HL-60 (cell line): ENCODE data around the gene TMEM63A.
A peak's percentile ranks its signal among the peaks of the same experiment; 100 is the strongest.

Experiments used
- DNase-seq, 2 experiments: peaks; one replicate each; pipeline ENCODE4 v3.0.0-alpha.2; 2010 to 2020; ENCODE audit warnings: low read depth in 1 of 2, low spot score in 1 of 2
- H3K27ac ChIP-seq: fragments of 250-450 bp; sonication (Bioruptor Pico); replicated peaks from 2 replicates; pipeline ENCODE4 v1.5.1; 2020; ENCODE audit warnings: mild to moderate bottlenecking, moderate library complexity
- H3K27me3 ChIP-seq: fragments of 250-450 bp; sonication (Bioruptor Pico); 2 replicates; pipeline ENCODE4 v1.5.1; 2021; ENCODE audit warnings: mild to moderate bottlenecking, moderate library complexity; ENCODE audit not compliant: insufficient read depth, poor library complexity, severe bottlenecking
- H3K4me3 ChIP-seq: replicated peaks from 2 replicates; pipeline ENCODE4 v1.5.1; 2011; ENCODE audit warnings: mild to moderate bottlenecking, control low read depth, low read length; ENCODE audit not compliant: insufficient read depth
- GABPA ChIP-seq: IDR thresholded peaks from 2 replicates; pipeline ENCODE4 v1.6.1; 2012; ENCODE audit warnings: low read depth
- POLR2AphosphoS5 ChIP-seq: IDR thresholded peaks from 2 replicates; pipeline ENCODE4 v1.6.1; 2012; ENCODE audit warnings: low read depth
- SPI1 ChIP-seq: IDR thresholded peaks from 2 replicates; pipeline ENCODE4 v1.6.1; 2012; ENCODE audit warnings: low read depth, mild to moderate bottlenecking, borderline replicate concordance
- TF ChIP-seq, protein P1 (sequence below): IDR thresholded peaks from one replicate; pipeline ENCODE4 v1.5.1; 2011; ENCODE audit warnings: low read length, control low read depth, inconsistent platforms; ENCODE audit not compliant: insufficient read depth
- TF ChIP-seq, protein P2 (sequence below): IDR thresholded peaks from 2 replicates; pipeline ENCODE4 v1.6.1; 2012; ENCODE audit warnings: low read depth; ENCODE audit not compliant: insufficient replicate concordance

TMEM63A gene

DNA sequence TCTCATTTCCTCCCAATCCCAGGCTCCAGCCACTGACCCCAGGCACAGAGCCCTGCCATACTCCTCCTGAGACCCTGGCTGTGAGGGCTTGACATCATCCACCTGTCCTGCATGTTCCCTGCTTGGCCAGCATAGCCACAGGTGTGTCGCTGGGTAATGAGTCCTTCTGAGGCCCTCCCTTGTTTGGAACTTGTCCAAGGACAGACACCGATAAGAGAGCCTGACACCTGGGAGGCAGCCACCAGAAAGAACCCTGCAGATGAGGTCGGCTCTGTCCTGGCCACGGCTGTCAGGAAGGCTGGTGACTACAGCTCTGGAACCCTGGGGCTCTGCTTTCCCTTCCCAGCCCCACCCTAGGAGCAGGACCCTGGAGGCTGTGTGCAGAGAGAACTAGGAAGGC is 34.6 kb downstream of the TMEM63A start:
- no peak for TF ChIP-seq POLR2AphosphoS5
- TF ChIP-seq, protein P1, sequence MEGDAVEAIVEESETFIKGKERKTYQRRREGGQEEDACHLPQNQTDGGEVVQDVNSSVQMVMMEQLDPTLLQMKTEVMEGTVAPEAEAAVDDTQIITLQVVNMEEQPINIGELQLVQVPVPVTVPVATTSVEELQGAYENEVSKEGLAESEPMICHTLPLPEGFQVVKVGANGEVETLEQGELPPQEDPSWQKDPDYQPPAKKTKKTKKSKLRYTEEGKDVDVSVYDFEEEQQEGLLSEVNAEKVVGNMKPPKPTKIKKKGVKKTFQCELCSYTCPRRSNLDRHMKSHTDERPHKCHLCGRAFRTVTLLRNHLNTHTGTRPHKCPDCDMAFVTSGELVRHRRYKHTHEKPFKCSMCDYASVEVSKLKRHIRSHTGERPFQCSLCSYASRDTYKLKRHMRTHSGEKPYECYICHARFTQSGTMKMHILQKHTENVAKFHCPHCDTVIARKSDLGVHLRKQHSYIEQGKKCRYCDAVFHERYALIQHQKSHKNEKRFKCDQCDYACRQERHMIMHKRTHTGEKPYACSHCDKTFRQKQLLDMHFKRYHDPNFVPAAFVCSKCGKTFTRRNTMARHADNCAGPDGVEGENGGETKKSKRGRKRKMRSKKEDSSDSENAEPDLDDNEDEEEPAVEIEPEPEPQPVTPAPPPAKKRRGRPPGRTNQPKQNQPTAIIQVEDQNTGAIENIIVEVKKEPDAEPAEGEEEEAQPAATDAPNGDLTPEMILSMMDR = no peak
- DNase-seq = no peak
- H3K4me3 ChIP-seq = no peak overlapping the region
- H3K27ac ChIP-seq = no peak overlapping the region
- no peaks in the 10 kb centered on the region for H3K27me3 ChIP-seq

DNA sequence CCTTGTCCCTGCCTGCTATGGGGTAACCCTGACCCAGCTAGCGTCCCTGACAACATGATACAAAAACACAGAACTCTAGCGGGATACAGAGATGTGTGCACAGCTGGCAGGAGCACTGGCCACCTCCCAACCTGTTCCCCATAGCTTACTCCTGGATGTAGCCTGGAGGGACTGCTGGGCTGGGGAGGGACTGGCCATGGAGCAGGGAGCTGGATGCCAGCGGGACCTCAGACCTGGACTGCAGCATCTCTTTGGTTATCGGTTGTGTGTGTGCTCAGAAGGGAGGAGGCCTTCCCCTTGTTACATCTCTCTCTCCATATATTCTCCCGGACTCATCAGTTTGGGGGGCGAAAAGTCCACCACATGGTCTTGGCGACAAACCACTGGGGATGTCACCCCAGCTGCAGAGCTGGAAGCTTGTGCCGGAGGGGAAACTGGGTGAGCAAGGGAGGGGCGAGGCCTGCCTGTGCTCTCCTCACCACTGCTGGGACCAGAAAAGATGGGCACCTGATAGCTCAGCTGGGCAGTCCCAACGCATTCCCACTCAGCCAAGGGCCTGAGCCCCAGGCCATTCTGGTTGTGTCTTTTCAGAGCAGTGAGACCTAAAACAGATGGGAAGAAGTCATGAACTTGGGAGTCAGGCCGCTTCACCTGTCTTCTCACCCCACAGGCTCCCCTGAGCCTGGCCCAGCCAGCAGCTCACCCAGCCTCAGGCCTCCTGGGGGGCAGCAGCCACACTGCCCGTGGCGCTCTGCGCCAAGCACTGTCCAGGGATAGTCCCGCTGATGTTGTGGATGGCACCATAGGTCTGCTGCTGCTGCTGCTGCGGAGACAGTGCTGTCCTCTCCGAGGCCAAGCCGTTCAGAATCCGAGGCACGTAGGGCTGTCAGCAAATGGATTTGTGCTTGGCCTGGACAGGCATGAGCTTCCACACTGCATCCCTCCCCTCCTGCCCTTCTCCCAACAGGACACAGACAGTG is 35.6 kb downstream of the TMEM63A start:
- no peak for DNase-seq
- no peaks in the 10 kb centered on the region for H3K27me3 ChIP-seq
- no peak overlapping the region for H3K27ac ChIP-seq
- TF ChIP-seq POLR2AphosphoS5 = no peak
- no peak for TF ChIP-seq GABPA
- TF ChIP-seq, protein P2, sequence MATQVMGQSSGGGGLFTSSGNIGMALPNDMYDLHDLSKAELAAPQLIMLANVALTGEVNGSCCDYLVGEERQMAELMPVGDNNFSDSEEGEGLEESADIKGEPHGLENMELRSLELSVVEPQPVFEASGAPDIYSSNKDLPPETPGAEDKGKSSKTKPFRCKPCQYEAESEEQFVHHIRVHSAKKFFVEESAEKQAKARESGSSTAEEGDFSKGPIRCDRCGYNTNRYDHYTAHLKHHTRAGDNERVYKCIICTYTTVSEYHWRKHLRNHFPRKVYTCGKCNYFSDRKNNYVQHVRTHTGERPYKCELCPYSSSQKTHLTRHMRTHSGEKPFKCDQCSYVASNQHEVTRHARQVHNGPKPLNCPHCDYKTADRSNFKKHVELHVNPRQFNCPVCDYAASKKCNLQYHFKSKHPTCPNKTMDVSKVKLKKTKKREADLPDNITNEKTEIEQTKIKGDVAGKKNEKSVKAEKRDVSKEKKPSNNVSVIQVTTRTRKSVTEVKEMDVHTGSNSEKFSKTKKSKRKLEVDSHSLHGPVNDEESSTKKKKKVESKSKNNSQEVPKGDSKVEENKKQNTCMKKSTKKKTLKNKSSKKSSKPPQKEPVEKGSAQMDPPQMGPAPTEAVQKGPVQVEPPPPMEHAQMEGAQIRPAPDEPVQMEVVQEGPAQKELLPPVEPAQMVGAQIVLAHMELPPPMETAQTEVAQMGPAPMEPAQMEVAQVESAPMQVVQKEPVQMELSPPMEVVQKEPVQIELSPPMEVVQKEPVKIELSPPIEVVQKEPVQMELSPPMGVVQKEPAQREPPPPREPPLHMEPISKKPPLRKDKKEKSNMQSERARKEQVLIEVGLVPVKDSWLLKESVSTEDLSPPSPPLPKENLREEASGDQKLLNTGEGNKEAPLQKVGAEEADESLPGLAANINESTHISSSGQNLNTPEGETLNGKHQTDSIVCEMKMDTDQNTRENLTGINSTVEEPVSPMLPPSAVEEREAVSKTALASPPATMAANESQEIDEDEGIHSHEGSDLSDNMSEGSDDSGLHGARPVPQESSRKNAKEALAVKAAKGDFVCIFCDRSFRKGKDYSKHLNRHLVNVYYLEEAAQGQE = no peak
- TF ChIP-seq SPI1 = no peak
- TF ChIP-seq, protein P1 = no peak
- H3K4me3 ChIP-seq = no peak overlapping the region

DNA sequence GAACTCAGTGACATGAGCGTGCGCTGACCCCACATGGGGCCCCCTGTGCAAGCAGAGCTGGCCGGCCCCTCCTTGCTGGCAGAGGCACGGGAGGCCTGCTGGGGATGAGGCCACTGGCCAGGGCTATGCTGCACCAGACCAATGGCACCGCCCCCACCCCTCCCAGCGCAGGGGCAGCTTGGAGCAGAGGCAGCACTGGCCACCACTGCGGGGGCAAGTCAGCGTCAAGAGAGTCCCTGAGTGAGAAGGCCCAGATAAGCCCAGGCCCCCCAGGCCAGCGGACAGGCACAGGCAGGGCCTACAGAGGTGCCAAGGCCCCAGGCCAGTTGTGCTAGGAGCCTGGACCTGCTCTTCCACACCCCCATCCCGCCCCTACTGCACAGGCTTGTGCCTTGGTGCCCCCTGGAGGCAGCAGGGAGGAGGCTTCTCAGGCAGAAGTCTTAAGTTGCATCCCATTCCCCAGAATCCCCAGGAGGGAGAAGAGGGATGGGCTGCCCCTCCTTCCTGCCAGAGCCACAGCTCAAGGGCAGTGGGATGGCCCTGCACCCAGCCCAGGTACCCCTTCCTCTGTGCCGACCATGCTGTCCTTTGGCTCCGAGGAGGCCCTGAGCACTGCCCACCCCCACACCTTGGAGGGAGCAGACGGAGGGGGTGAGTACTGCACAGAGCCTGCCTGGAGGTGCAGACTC is 36.5 kb downstream of the TMEM63A start:
- Histone ChIP-seq H3K27me3 (no peaks in the 10 kb centered on the region), H3K27ac (no peak overlapping the region), H3K4me3 (no peak overlapping the region)
- peak; percentile 35 to 72 for DNase-seq
- TF ChIP-seq POLR2AphosphoS5 (peak; percentile 18; the same call in 1 of the 2 replicates), SPI1 (no peak), GABPA (no peak)
- TF ChIP-seq, protein P1 = peak; percentile 30
- TF ChIP-seq, protein P2 = no peak
